HG03175 (cell line): Measurements from ENCODE around the gene TCF4.

Experiments used
- ATAC-seq: cut with Tn5 transposase; IDR thresholded peaks from one replicate; pipeline ENCODE4 v1.9.1; 2021; ENCODE audit warnings: mild to moderate bottlenecking, moderate library complexity; ENCODE audit not compliant: unreplicated experiment

The TCF4 gene

DNA sequence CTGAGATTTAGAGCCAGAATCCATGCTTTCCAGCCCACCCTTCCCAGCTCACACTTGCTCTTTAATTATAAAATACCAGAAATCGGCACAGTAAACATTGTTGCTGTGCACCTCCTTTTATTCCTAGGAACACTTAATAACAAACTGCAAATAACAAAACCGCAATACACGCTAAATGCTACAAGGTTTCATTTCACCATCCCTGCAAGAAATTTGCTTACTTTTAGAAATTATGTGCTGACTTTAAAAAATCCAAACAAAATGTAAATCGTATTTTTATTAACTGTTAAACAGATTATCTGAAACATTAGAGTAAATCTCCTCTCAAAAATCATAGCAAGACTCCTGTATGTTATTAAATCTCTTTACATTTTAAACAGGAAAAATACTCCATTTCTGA, 79.3 kb downstream of the TCF4 start:
- no peak for ATAC-seq

GRCh38 chr18:55506074-55506473, 81.9 kb downstream of the TCF4 start:
- ATAC-seq, result no peak

- no peak for ATAC-seq
Observed at GRCh38 chr18:55504808-55505207, 83.2 kb downstream of the TCF4 start.

DNA sequence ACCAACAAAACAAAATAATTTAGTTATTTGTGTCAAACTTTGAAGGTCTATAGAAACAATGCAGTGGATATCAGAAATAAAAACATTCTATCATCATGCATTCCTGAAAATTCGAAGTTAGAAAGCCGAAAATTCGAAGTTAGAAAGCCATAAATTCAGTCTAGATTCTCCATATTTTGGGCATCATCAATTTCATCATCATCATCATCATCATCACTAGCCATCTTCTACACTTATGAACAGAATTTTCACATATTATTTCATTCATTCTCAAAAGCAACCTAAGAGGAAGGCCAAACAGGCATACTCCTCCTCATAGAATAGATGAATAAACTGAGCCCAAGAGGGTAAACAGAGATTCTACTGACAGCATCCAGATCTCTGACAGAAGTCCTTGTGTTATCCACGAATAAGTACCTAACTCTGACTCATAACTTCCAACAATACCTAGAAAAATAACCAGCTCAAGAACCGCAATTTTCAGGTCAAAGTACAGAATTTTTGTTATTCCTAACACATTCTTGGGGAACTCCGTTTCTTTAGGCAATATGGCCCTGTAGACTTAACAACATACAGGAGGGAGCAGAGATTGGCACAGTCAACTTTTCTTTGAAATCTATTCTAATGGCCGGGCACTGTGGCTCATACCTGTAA, 84.7 kb downstream of the TCF4 start:
- no peak for ATAC-seq

DNA sequence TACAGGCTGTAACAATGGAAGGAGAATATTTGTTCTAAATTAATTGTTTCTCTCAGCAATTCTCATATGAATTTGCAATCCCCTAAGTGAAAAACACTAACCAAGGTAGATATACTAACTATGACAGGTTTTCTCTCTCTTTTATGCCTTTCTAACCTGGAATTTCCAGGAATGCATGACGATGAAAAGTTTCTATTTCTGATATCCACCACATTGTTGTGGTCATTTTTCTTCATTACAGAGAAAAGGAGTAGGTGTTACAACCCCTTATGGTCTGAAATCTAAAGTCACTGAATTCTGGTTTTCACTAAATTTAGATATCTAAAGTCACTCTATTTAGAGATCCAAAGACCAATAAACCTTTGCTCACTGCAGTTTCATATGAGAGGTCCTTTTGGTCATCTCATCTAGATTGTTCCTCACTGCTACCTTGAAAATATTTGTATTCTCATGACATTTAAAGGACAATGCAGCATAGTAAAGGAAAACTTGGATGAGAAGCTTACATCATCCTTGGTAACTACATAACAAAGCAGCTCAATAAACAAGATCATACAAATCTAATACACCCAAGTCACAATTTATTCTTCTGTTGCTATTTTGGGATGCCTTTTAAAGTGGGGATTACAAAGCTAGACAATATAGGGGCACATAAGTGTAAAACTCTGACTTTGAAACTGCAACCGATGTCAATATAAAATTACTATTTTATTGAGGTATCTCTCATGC, 85.8 kb downstream of the TCF4 start:
- no peak for ATAC-seq

GRCh38 chr18:55501579-55501978, 86.4 kb downstream of the TCF4 start:
- ATAC-seq, result no peak

- ATAC-seq, result no peak
Observed at GRCh38 chr18:55500316-55501086, 87.5 kb downstream of the TCF4 start.

DNA sequence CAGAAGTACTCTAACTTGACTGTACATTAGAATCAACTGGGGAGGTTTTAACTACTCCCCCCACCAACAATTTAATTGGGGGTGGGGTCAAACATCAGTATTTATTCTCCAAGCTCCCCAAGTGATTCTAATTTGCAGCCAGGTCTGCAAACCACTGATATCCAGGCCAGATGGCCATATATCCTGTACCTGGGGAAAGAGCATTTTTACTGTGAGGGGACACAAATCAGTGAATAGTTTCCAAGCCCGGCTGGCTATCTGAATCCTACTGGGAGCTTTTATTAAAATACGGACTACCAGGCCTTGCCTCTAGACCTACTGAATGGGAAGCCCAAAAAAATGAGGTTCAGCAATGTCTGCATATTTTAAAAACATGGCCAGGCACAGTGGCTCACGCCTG, 88.5 kb downstream of the TCF4 start:
- ATAC-seq, result no peak

- no peak for ATAC-seq
Observed at GRCh38 chr18:55497825-55498403, 90.1 kb downstream of the TCF4 start.

DNA sequence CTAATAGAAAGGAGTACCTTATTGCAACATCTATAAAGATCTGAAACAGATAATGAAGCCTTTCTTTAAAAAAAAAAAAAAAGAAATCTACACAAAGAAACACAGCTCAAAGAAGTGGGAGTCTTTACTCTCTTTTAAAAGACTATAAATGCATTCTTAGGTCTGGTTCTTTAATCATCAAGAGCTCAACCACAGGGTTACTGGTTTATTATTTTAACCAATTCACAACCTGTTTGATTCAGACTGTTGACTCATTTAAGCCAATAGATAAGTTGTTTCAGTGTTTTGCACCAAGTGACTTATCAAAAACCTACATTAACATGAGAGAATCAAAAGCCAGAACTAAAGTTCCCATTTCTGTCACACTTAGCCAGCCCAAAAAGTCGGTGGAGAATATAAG, 93.1 kb downstream of the TCF4 start:
- ATAC-seq, result no peak

- ATAC-seq, result no peak
Observed at GRCh38 chr18:55494441-55494840, 93.6 kb downstream of the TCF4 start.

GRCh38 chr18:55491616-55492015, 96.4 kb downstream of the TCF4 start:
- ATAC-seq, result no peak

- ATAC-seq, result peak; percentile 58
Observed at GRCh38 chr18:55489034-55489986, 98.7 kb downstream of the TCF4 start.

DNA sequence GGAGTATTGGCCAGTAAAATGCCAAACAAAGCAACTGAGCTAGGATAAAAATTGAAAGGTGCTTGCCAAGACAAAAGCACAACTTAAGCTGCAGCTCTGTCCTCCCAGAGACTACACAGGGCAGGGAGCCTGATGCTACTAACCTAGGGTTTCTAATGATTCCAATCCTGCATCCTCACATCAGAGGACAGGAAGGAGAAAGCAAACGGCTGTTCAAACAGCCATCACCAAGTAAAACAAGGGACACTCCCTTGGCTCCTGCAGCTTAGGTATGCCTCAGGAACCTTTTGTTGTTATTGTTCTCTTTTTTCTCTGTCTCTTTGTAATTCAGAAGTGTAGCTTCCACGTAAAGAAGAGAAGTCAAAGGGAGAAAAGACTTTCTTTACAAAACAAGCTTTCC, 99.5 kb downstream of the TCF4 start:
- no peak for ATAC-seq

- ATAC-seq, result no peak
Observed at GRCh38 chr18:55487997-55488396, 100.0 kb downstream of the TCF4 start.

GRCh38 chr18:55486936-55487335, 101.1 kb downstream of the TCF4 start:
- ATAC-seq, result no peak

- ATAC-seq, result no peak
Observed at GRCh38 chr18:55485666-55486065, 102.3 kb downstream of the TCF4 start.

DNA sequence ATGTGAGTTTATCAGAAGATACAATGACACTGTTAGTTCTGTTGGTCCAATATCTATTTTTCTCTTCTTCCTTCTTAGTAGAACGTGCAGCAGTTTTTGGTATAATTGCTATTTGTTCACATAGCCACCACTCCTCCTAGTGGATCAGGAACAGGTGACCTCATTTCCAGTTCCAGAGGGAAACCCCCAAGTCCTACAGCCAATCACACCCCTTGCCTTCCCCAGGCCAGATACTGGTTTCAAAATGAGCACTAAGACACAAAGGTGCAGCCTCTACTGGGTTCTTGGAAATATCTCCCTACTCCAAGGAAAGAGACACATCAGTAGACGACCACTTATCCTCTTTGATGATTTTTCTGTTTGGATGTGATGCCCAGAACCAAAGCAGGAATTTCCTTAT, 103.2 kb downstream of the TCF4 start:
- ATAC-seq, result no peak

DNA sequence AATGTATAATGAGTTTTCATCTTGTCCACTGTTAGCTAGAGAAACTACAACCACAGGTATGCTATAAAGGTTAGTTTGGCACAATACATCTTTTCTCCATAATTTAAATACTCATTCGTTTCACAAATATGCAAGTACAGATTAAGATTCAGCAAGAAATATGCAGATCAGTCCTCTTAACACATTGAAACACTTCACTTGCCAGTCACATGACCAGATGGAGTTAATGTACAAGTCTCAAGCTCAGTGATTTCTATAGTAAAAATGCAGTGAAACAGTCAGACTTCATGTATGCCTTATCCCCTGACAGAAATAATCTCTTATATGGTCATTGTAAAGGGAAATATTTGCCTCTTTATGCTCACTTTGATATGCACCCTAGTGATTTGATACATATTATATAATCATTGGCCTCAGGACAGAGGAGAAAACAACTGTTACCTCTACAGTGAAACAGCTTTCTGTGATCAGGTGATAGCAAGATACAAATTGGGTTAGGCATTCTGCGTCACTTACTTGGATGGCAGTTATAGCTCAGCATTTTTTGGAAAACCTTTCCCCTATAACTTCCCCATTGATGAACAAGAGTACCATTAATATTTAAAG, 104.6 kb downstream of the TCF4 start:
- no peak for ATAC-seq
